Panc1 (cell line): ENCODE data around the gene SF3A1. TPM values are rescaled to one million over a fixed set of nuclear protein-coding genes. Genes with fewer than 3 reads are reported as not detected.

Experiments used
- ATAC-seq: fragments of 200-7000 bp; cut with Tn5 transposase; 2 replicates; pipeline ENCODE4 v1.9.1; 2020; ENCODE audit warnings: mild to moderate bottlenecking, moderate library complexity
- BruUV-seq: library from RNA; stranded (reverse); fragments of 400-500 nt; replicated peaks from 2 replicates; lab custom pipeline; 2021; lab: Mats Ljungman, UMichigan
- CTCF ChIA-PET: fragments of 300-600 bp; sonication (Branson Sonifier 250); formaldehyde crosslinking; loops from one replicate; lab custom pipeline; 2022; ENCODE audit warnings: antibody characterized with exemption; lab: Charles Lee
- POLR2A ChIA-PET: fragments of 300-600 bp; sonication (Branson Sonifier 250); formaldehyde crosslinking; loops from one replicate; lab custom pipeline; 2022; ENCODE audit warnings: antibody characterized with exemption; lab: Charles Lee
- DNase-seq: peaks from one replicate; pipeline ENCODE4 v3.0.0-alpha.2; 2010; ENCODE audit warnings: low read depth, low spot score
- H3K27ac ChIP-seq: 2 replicates; pipeline ENCODE4 v1.5.1; 2011; ENCODE audit warnings: mild to moderate bottlenecking, low read length, inconsistent platforms
- H3K27me3 ChIP-seq: fragments of 200-500 bp; sonication (Bioruptor generic); 2 replicates; pipeline ENCODE4 v1.6.0; 2014; ENCODE audit warnings: low read length, inconsistent platforms; ENCODE audit not compliant: control insufficient read depth, insufficient read depth
- H3K36me3 ChIP-seq: fragments of 200-500 bp; sonication (Bioruptor generic); 2 replicates; pipeline ENCODE4 v1.5.1; 2014; ENCODE audit warnings: inconsistent platforms, mild to moderate bottlenecking, low read length, moderate library complexity; ENCODE audit not compliant: control insufficient read depth, insufficient read depth
- H3K4me1 ChIP-seq: 2 replicates; pipeline ENCODE4 v1.5.1; 2011; ENCODE audit warnings: inconsistent platforms, mild to moderate bottlenecking, low read length, moderate library complexity; ENCODE audit not compliant: control insufficient read depth, insufficient read depth
- H3K4me3 ChIP-seq, 2 experiments: 2 replicates each; pipeline ENCODE4 v1.5.1; 2011 to 2012; ENCODE audit warnings: low read depth in 2 of 2, low read length in 2 of 2, mild to moderate bottlenecking in 2 of 2, inconsistent platforms in 1 of 2, moderate library complexity in 1 of 2
- H3K9me3 ChIP-seq: fragments of 200-500 bp; sonication (Bioruptor generic); 2 replicates; pipeline ENCODE4 v1.5.1; 2014; ENCODE audit warnings: low read depth, mild to moderate bottlenecking, inconsistent platforms, low read length, moderate library complexity; ENCODE audit not compliant: control insufficient read depth, insufficient read depth
- POLR2AphosphoS5 ChIP-seq: IDR thresholded peaks from 2 replicates; pipeline ENCODE4 v1.6.1; 2012; ENCODE audit warnings: mild to moderate bottlenecking, low read depth, low read length, moderate library complexity
- SIN3A ChIP-seq: IDR thresholded peaks from 2 replicates; pipeline ENCODE4 v1.6.1; 2012; ENCODE audit warnings: low read depth, mild to moderate bottlenecking, low read length, moderate library complexity, borderline replicate concordance; ENCODE audit not compliant: insufficient read depth
- TCF7L2 ChIP-seq: IDR thresholded peaks from 2 replicates; pipeline ENCODE4 v1.6.1; 2011; ENCODE audit warnings: mild to moderate bottlenecking, low read depth, low read length, inconsistent platforms
- in situ Hi-C: cut with HindIII; loops from 2 replicates; pipeline ENCODE4 v1.10.0; 2016; ENCODE audit warnings: low sequenced_read_pairs, low pct_unique_long_range_greater_than_20kb
- intact Hi-C: fragments of 100-400 bp; cut with micrococcal nuclease; formaldehyde crosslinking; loops from one replicate; pipeline ENCODE4 v1.10.0; 2022; ENCODE audit not compliant: unreplicated experiment
- total RNA-seq: library from RNA; stranded (reverse); gene quantifications from one replicate; pipeline ENCODE4 v1.2.1, GENCODE V29; 2021; ENCODE audit not compliant: unreplicated experiment
- TF ChIP-seq, protein P1 (sequence below): fragments of 450-650 bp; IDR thresholded peaks from 2 replicates; pipeline ENCODE4 v1.5.1; 2017; ENCODE audit warnings: mild to moderate bottlenecking
- TF ChIP-seq, protein P2 (sequence below), 2 experiments: IDR thresholded peaks; 2 replicates each; pipeline ENCODE4 v1.6.1; 2011 to 2012; ENCODE audit warnings: low read depth in 2 of 2, control low read depth in 1 of 2, low read length in 1 of 2, mild to moderate bottlenecking in 1 of 2, moderate library complexity in 1 of 2; ENCODE audit not compliant: insufficient read depth in 1 of 2

SF3A1 gene
- total RNA-seq, 1 experiment from 2014 or later: 176 TPM

DNA sequence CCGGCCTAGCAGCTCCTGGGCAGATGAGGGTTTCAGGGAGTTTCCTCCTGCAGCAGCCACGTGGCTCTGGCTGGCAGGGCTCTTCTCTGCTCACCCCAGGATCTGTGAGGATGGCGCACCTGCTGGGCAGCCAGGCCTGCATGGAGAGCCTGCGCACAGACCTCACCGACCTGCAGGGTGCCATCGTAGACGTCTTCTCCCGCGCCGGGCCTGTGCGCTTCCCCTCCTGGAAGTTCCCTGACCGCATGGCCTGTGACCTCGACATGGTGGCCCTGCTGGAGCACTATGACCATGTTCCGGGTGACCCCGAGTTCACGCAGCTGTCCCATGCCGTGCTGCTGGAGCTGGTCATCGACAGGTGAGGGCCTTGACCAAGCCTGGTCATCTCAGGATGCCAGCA is 9.2 kb upstream of the SF3A1 start:
- TF ChIP-seq POLR2AphosphoS5 (no peak), SIN3A (no peak), TCF7L2 (no peak)
- TF ChIP-seq, protein P1, sequence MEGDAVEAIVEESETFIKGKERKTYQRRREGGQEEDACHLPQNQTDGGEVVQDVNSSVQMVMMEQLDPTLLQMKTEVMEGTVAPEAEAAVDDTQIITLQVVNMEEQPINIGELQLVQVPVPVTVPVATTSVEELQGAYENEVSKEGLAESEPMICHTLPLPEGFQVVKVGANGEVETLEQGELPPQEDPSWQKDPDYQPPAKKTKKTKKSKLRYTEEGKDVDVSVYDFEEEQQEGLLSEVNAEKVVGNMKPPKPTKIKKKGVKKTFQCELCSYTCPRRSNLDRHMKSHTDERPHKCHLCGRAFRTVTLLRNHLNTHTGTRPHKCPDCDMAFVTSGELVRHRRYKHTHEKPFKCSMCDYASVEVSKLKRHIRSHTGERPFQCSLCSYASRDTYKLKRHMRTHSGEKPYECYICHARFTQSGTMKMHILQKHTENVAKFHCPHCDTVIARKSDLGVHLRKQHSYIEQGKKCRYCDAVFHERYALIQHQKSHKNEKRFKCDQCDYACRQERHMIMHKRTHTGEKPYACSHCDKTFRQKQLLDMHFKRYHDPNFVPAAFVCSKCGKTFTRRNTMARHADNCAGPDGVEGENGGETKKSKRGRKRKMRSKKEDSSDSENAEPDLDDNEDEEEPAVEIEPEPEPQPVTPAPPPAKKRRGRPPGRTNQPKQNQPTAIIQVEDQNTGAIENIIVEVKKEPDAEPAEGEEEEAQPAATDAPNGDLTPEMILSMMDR: no peak
- TF ChIP-seq, protein P2, sequence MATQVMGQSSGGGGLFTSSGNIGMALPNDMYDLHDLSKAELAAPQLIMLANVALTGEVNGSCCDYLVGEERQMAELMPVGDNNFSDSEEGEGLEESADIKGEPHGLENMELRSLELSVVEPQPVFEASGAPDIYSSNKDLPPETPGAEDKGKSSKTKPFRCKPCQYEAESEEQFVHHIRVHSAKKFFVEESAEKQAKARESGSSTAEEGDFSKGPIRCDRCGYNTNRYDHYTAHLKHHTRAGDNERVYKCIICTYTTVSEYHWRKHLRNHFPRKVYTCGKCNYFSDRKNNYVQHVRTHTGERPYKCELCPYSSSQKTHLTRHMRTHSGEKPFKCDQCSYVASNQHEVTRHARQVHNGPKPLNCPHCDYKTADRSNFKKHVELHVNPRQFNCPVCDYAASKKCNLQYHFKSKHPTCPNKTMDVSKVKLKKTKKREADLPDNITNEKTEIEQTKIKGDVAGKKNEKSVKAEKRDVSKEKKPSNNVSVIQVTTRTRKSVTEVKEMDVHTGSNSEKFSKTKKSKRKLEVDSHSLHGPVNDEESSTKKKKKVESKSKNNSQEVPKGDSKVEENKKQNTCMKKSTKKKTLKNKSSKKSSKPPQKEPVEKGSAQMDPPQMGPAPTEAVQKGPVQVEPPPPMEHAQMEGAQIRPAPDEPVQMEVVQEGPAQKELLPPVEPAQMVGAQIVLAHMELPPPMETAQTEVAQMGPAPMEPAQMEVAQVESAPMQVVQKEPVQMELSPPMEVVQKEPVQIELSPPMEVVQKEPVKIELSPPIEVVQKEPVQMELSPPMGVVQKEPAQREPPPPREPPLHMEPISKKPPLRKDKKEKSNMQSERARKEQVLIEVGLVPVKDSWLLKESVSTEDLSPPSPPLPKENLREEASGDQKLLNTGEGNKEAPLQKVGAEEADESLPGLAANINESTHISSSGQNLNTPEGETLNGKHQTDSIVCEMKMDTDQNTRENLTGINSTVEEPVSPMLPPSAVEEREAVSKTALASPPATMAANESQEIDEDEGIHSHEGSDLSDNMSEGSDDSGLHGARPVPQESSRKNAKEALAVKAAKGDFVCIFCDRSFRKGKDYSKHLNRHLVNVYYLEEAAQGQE (IDR thresholded peaks at IDR 0.05; ENCODE audit: insufficient read depth in 1 of 2, low read depth in 2 of 2, low read length in 1 of 2): no peak
- Histone ChIP-seq H3K27me3 (no peaks in the 10 kb centered on the region), H3K27ac (no peak overlapping the region), H3K36me3 (no peaks in the 10 kb centered on the region), H3K4me1 (no peaks in the 10 kb centered on the region), H3K4me3 (no peak overlapping the region), H3K9me3 (no peaks in the 10 kb centered on the region)
- no TSS peak for BruUV-seq
- ATAC-seq: no peak
- POLR2A ChIA-PET: no interaction called here
- in situ Hi-C loops (no loop called here), intact Hi-C loops (no loop called here)
- CTCF ChIA-PET: no interaction called here
- DNase-seq: no peak

DNA sequence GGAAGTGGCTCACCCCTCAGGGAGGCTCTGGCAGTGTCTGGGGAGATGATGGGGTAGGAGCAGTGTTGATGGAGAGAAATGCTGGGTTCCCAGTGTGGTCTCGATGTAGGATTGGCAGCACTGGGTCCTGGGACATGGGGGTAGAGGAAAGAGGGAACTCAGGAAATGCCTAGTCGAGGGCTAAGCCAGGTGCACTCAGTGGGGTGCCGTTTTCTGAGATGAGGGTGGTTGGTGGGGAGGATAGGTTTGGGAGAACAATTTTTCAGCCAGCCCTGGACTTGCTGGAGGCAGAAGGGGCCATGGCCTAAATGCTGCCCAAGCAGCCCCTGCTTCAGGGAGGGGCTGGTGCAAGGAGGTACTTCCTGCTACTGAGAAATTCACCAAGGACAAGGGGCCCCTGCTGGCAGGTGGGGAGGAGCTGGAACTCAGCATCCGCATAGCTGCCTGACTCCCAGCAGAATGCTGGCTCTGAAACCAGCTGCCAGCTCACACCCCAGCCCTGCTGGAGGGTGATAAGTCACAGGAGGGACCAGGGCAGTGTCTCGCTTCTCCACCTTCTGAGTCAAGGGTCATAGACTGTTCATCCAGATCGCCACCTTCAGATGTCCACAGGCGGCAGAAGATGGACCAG is 6.1 kb upstream of the SF3A1 start:
- Histone ChIP-seq H3K36me3 (no peaks in the 10 kb centered on the region), H3K4me3 (no peak overlapping the region), H3K4me1 (no peaks in the 10 kb centered on the region), H3K9me3 (no peaks in the 10 kb centered on the region), H3K27me3 (no peaks in the 10 kb centered on the region), H3K27ac (no peak overlapping the region)
- in situ Hi-C loops: no loop called here
- BruUV-seq: no TSS peak
- POLR2A ChIA-PET: interaction anchor here (0.6 kb wide), 1 partner anchor 680 kb away, joined by 3 read pairs; no protein-coding TSS in a partner anchor
- DNase-seq (no peak), ATAC-seq (no peak)
- CTCF ChIA-PET: interaction anchor here (0.6 kb wide), 1 partner anchor 107 kb away, joined by 8 read pairs; no protein-coding TSS in a partner anchor
- TF ChIP-seq, protein P1: no peak
- no peak for TF ChIP-seq SIN3A
- no peak for TF ChIP-seq TCF7L2
- no peak for TF ChIP-seq POLR2AphosphoS5
- TF ChIP-seq, protein P2 (IDR thresholded peaks at IDR 0.05; ENCODE audit: insufficient read depth in 1 of 2, low read depth in 2 of 2, low read length in 1 of 2): no peak
- intact Hi-C loops: no loop called here
